ENCODE measurements around the gene SRSF3.
"Not testable (repeated sequence)": the region's sequence is repeated elsewhere in the genome, so short reads cannot be mapped to it uniquely, and the experiment has no call there.

SRSF3 gene

GRCh38 chr6:36586606-36587005 lies 7.6 kb upstream of the SRSF3 start:
- ChIA-PET POLR2A (no interaction called here), CTCF (no interaction called here)
- no peak for TF ChIP-seq HDGF (IDR thresholded peaks at IDR 0.05; ENCODE audit: borderline replicate concordance)
- TF ChIP-seq FOXK2 (IDR thresholded peaks at IDR 0.05): no peak
- no peak for TF ChIP-seq SUZ12 (IDR thresholded peaks at IDR 0.05)
- TF ChIP-seq TARDBP (IDR thresholded peaks at IDR 0.05): no peak
- no peak for TF ChIP-seq CTBP1 (IDR thresholded peaks at IDR 0.05; ENCODE audit: borderline replicate concordance)
- TF ChIP-seq L3MBTL2 (conservative IDR thresholded peaks at IDR 0.05): no peak
- TF ChIP-seq BHLHE40 (IDR thresholded peaks at IDR 0.05; ENCODE audit: borderline replicate concordance): no peak
- no peak for TF ChIP-seq ZNF384 (IDR thresholded peaks at IDR 0.05)
- TF ChIP-seq FOXM1 (IDR thresholded peaks at IDR 0.05; ENCODE audit: borderline replicate concordance): no peak
- TF ChIP-seq SP1 (IDR thresholded peaks at IDR 0.05): no peak
- TF ChIP-seq ARNT (IDR thresholded peaks at IDR 0.05): no peak
- no peak for TF ChIP-seq ELF4 (IDR thresholded peaks at IDR 0.05)
- no peak for TF ChIP-seq FOXA1 (IDR thresholded peaks at IDR 0.05)
- TF ChIP-seq PKNOX1 (IDR thresholded peaks at IDR 0.05): no peak
- no peak for TF ChIP-seq NFRKB (IDR thresholded peaks at IDR 0.05)
- TF ChIP-seq LEF1 (IDR thresholded peaks at IDR 0.05; ENCODE audit: borderline replicate concordance): no peak
- DNase-seq (ENCODE audit: extremely low spot score): no peak

- POLR2A ChIA-PET; DNase-seq (ENCODE audit: extremely low spot score); CTCF ChIA-PET: not testable (repeated sequence)
Observed at GRCh38 chr6:36589025-36589400, 5.1 kb upstream of the SRSF3 start.

- ChIA-PET POLR2A (no interaction called here), CTCF (no interaction called here)
- TF ChIP-seq SP1 (IDR thresholded peaks at IDR 0.05) (no peak), ELF4 (IDR thresholded peaks at IDR 0.05) (no peak), NFRKB (IDR thresholded peaks at IDR 0.05) (no peak), FOXA1 (IDR thresholded peaks at IDR 0.05) (no peak), TARDBP (IDR thresholded peaks at IDR 0.05) (no peak)
- no peak for DNase-seq (ENCODE audit: extremely low spot score)
Observed at GRCh38 chr6:36590237-36590636, 3.9 kb upstream of the SRSF3 start.

GRCh38 chr6:36592221-36592655 lies 1.9 kb upstream of the SRSF3 start:
- ChIA-PET POLR2A (interaction anchor here (1.0 kb wide), 1 partner anchor 10 kb away, joined by 3 read pairs; no protein-coding TSS in a partner anchor), CTCF (interaction anchor here (0.7 to 0.9 kb wide), 2 partner anchors 11 to 71 kb away, joined by 3 read pairs; no protein-coding TSS in a partner anchor)
- TF ChIP-seq TARDBP (IDR thresholded peaks at IDR 0.05) (no peak), ZNF384 (IDR thresholded peaks at IDR 0.05) (no peak), CTBP1 (IDR thresholded peaks at IDR 0.05; ENCODE audit: borderline replicate concordance) (no peak), FOXK2 (IDR thresholded peaks at IDR 0.05) (no peak), PKNOX1 (IDR thresholded peaks at IDR 0.05) (no peak), LEF1 (IDR thresholded peaks at IDR 0.05; ENCODE audit: borderline replicate concordance) (no peak), FOXA1 (IDR thresholded peaks at IDR 0.05) (no peak), SP1 (IDR thresholded peaks at IDR 0.05) (no peak), ARNT (IDR thresholded peaks at IDR 0.05) (no peak), ELF4 (IDR thresholded peaks at IDR 0.05) (no peak), FOXM1 (IDR thresholded peaks at IDR 0.05; ENCODE audit: borderline replicate concordance) (no peak), BHLHE40 (IDR thresholded peaks at IDR 0.05; ENCODE audit: borderline replicate concordance) (no peak), SUZ12 (IDR thresholded peaks at IDR 0.05) (no peak), HDGF (IDR thresholded peaks at IDR 0.05; ENCODE audit: borderline replicate concordance) (no peak)
- no peak for DNase-seq (ENCODE audit: extremely low spot score)

- DNase-seq (ENCODE audit: extremely low spot score): peak; percentile 36
- no peak for TF ChIP-seq NFRKB (IDR thresholded peaks at IDR 0.05)
- TF ChIP-seq L3MBTL2 (conservative IDR thresholded peaks at IDR 0.05): peak; percentile 35; the same call in 1 of the 2 replicates
- CTCF ChIA-PET: no interaction called here
- POLR2A ChIA-PET: interaction anchor here (0.6 to 1.6 kb wide), 6 partner anchors 11 to 239 kb away, joined by 3 to 4 read pairs (median 4); no protein-coding TSS in a partner anchor
Observed at GRCh38 chr6:36593569-36594028, 563 bp upstream of the SRSF3 start.

GRCh38 chr6:36594816-36595643 lies 868 bp downstream of the SRSF3 start:
- no peak for DNase-seq (ENCODE audit: extremely low spot score)
- POLR2A ChIA-PET: interaction anchor here (1.0 to 1.5 kb wide), 2 partner anchors 14 to 19 kb away, joined by 4 read pairs; no protein-coding TSS in a partner anchor
- CTCF ChIA-PET: interaction anchor here (0.8 kb wide), 1 partner anchor 20 kb away, joined by 3 read pairs; no protein-coding TSS in a partner anchor
- TF ChIP-seq FOXA1 (IDR thresholded peaks at IDR 0.05): no peak
- TF ChIP-seq LEF1 (IDR thresholded peaks at IDR 0.05; ENCODE audit: borderline replicate concordance): no peak
- TF ChIP-seq HDGF (IDR thresholded peaks at IDR 0.05; ENCODE audit: borderline replicate concordance): no peak
- TF ChIP-seq FOXM1 (IDR thresholded peaks at IDR 0.05; ENCODE audit: borderline replicate concordance): no peak
- TF ChIP-seq L3MBTL2 (conservative IDR thresholded peaks at IDR 0.05): no peak
- no peak for TF ChIP-seq CTBP1 (IDR thresholded peaks at IDR 0.05; ENCODE audit: borderline replicate concordance)
- TF ChIP-seq ARNT (IDR thresholded peaks at IDR 0.05): no peak
- no peak for TF ChIP-seq ELF4 (IDR thresholded peaks at IDR 0.05)
- TF ChIP-seq SP1 (IDR thresholded peaks at IDR 0.05): no peak
- no peak for TF ChIP-seq BHLHE40 (IDR thresholded peaks at IDR 0.05; ENCODE audit: borderline replicate concordance)
- TF ChIP-seq ZNF384 (IDR thresholded peaks at IDR 0.05): no peak
- no peak for TF ChIP-seq SUZ12 (IDR thresholded peaks at IDR 0.05)
- no peak for TF ChIP-seq FOXK2 (IDR thresholded peaks at IDR 0.05)
- TF ChIP-seq NFRKB (IDR thresholded peaks at IDR 0.05): no peak
- TF ChIP-seq PKNOX1 (IDR thresholded peaks at IDR 0.05): no peak
- no peak for TF ChIP-seq TARDBP (IDR thresholded peaks at IDR 0.05)
